Astrocyte (in vitro differentiated cells and primary cell): Measurements from ENCODE around the gene DSTN.

Source experiments
- EZH2 ChIP-seq: IDR thresholded peaks from 2 replicates; pipeline ENCODE4 v1.6.1; 2012; ENCODE audit warnings: mild to moderate bottlenecking, low read length, inconsistent platforms; ENCODE audit not compliant: insufficient read depth
- TF ChIP-seq, protein P1 (sequence below): IDR thresholded peaks from 2 replicates; pipeline ENCODE4 v1.5.1; 2011; ENCODE audit warnings: low read depth, mild to moderate bottlenecking, inconsistent platforms, low read length, moderate library complexity; ENCODE audit not compliant: insufficient read depth

DNA sequence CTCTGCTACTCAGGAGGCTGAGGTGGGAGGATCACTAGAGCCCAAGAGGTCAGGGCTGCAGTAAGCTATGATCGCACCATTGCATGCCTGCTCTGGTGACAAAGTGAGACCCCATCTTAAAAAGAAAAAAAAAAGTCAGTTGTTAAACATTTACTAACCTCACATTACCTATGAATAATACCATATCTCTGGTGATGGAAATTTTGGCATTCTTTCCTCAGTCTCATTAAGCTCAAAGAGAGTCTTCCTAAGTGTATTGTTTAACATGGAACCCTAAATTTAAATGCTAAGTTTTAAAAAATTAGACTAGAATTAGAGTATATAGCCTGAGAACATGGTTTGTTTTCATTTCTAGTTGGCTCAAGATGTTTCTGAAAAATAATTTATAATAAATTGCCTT is 27.4 kb upstream of the DSTN start:
- TF ChIP-seq, protein P1, sequence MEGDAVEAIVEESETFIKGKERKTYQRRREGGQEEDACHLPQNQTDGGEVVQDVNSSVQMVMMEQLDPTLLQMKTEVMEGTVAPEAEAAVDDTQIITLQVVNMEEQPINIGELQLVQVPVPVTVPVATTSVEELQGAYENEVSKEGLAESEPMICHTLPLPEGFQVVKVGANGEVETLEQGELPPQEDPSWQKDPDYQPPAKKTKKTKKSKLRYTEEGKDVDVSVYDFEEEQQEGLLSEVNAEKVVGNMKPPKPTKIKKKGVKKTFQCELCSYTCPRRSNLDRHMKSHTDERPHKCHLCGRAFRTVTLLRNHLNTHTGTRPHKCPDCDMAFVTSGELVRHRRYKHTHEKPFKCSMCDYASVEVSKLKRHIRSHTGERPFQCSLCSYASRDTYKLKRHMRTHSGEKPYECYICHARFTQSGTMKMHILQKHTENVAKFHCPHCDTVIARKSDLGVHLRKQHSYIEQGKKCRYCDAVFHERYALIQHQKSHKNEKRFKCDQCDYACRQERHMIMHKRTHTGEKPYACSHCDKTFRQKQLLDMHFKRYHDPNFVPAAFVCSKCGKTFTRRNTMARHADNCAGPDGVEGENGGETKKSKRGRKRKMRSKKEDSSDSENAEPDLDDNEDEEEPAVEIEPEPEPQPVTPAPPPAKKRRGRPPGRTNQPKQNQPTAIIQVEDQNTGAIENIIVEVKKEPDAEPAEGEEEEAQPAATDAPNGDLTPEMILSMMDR, result no peak
- TF ChIP-seq EZH2, result no peak
